ENCODE data around the gene ZNF716.
"Not testable (repeated sequence)": the region's sequence is repeated elsewhere in the genome, so short reads cannot be mapped to it uniquely, and the experiment has no call there.

Gene ZNF716

GRCh38 chr7:57425969-57426628 lies 23.9 kb upstream of the ZNF716 start:
- DNase-seq (ENCODE audit: low read depth in 1 of 2, low spot score in 1 of 2): no peak

DNA sequence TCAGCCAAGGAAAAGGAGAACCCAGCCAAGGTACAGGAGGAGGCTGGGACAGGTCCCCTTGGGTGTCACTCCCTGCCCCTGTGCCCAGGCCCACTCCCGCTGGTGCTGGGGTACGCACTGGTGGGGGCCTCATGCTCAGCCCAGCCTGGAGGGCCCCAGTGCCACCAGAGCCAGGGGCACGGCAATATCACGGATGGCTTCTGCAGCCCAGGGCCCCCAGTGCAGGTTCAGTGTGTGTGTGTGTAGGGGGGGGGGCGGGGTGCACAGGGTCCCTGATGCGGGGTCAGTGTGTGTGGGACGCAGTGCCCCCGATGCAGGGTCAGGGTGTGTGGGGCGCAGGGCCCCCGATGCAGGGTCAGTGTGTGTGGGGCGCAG lies 23.4 kb upstream of the ZNF716 start:
- DNase-seq (ENCODE audit: low read depth in 1 of 2, low spot score in 1 of 2): no peak

DNA sequence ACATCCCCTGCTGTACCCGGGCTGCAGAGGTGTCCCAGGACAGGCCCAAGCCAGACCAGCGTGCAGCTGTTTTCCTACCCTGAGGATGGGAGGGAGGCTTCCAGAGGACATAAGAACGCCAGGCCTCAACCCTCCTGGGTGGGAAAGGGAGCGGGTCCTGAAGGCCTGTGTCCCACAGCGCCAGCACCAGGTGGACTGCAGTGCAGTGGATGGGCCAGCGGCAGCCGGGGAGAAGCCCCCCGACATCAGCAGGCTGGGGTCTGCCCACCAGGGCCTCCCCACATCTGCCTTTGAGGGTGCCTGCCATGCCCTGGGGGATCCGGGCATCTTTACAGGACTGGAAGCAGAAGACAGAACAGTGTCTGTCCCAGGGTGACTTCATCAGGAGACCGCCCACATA lies 22.8 kb upstream of the ZNF716 start:
- DNase-seq (ENCODE audit: low read depth in 1 of 2, low spot score in 1 of 2): no peak

GRCh38 chr7:57427594-57427993 lies 22.4 kb upstream of the ZNF716 start:
- DNase-seq (ENCODE audit: low read depth in 1 of 2, low spot score in 1 of 2): no peak

DNA sequence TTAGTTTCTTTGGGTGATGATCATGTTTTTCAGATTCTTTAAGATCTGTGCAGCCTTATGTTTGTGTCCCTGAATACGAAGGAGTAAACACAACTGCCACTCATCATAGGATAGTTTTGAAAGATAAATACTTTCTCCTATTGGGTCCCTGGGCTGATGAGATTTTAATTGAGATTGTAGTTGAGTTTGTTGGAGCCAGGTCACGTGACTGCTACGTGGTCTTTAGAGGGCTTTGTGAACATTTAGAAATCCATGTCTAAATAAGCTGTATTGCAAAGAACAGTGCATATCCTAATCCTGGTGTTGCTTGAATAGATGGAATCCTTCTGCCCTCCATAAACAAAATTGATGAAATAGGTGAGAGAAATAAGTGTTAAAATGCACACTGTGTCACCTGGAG lies 17.4 kb upstream of the ZNF716 start:
- DNase-seq (ENCODE audit: low read depth in 1 of 2, low spot score in 1 of 2): no peak

DNA sequence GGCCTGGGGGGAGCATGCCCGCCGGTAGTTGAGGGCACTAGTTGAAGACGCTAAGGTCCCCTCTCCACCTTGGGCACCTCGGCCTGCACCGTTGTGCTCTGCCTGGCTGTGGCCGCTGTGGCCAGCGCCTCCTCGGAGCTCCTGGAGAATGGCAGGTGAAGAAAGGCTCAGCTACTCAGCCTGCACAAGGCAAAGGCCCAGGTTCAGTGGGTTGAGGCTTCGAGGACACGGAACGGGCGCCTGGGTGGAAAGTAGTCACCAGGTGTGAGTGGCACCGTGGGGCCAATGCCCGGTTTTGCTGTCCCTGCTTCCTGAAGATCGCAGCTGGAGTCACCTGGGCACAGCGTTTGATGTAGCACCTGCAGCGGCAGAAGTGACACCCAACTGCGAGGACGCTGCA lies 12.4 kb upstream of the ZNF716 start:
- no peak for DNase-seq (ENCODE audit: low read depth in 1 of 2, low spot score in 1 of 2)

DNA sequence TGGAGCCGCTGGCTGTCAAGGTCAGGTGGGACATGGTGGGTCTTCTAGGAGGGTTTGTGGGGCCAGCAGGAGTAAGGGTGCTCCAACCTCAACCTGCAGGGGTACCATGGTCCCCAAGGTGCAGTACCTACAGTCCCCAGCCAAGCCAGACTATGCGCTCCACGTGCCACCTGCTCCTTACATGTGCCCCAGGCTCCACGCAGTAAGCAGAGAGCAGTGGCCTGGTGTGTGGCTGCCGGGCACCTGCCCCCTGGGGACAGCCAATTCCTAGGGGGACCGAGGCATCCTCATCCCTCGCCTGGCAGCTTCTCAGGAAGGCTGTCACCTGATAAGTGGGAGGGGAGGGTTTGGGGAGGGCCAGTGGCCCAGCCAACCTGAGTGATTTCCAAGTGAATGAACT lies 11.7 kb upstream of the ZNF716 start:
- no peak for DNase-seq (ENCODE audit: low read depth in 1 of 2, low spot score in 1 of 2)

DNA sequence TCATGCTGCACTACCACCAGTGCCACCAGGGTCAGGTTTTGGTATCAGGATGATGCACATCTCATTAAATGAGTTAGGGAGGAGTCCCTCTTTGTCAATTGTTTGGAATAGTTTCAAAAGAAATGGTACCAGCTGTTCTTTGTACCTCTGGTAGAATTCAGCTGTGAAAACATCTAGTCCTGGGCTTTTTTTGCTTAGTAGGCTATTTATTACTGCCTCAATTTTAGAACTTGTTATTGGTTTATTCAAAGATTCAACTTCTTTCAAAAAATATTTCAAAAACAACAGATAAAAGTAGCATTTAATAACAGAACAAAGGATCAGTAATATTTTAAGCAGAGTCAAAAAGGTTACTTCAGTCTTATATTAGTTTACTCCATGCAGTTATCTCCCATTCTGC lies 6.4 kb upstream of the ZNF716 start:
- DNase-seq (ENCODE audit: low read depth in 1 of 2, low spot score in 1 of 2): no peak

- not testable (repeated sequence) for DNase-seq (ENCODE audit: low read depth in 1 of 2, low spot score in 1 of 2)
Observed at GRCh38 chr7:57469186-57469828, 19.3 kb downstream of the ZNF716 start.

- not testable (repeated sequence) for DNase-seq (ENCODE audit: low read depth in 1 of 2, low spot score in 1 of 2)
Observed at GRCh38 chr7:57480304-57480703, 30.3 kb downstream of the ZNF716 start.

GRCh38 chr7:57485022-57485421 lies 35.0 kb downstream of the ZNF716 start:
- not testable (repeated sequence) for DNase-seq (ENCODE audit: low read depth in 1 of 2, low spot score in 1 of 2)

- no peak for DNase-seq (ENCODE audit: low read depth in 1 of 2, low spot score in 1 of 2)
Observed at GRCh38 chr7:57487957-57488356, 38.0 kb downstream of the ZNF716 start.

- not testable (repeated sequence) for DNase-seq (ENCODE audit: low read depth in 1 of 2, low spot score in 1 of 2)
Observed at GRCh38 chr7:57495111-57495510, 45.1 kb downstream of the ZNF716 start.

DNA sequence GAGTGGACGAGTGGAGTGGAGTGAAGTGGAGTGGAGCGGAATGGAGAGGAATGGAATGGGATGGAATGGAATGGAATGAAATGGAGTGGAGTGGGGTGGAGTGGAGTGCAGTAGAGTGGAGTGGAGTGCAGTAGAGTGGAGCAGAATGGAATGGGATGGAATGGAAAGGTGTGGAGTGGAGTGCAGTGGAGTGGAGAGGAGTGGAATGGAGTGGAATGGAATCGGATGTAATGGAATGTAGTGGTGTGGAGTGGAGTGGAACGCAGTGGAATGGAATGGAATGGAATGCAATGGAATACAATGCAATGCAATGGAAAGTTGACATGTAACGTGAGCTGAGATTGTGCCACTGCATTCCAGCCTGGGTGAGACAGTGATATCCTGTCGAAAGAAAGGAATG lies 46.4 kb downstream of the ZNF716 start:
- no peak for DNase-seq (ENCODE audit: low read depth in 1 of 2, low spot score in 1 of 2)

- no peak for DNase-seq (ENCODE audit: low read depth in 1 of 2, low spot score in 1 of 2)
Observed at GRCh38 chr7:57505176-57505575, 55.2 kb downstream of the ZNF716 start.
